ENCODE results near the gene MAB21L4. TPM values are rescaled to one million over a fixed set of nuclear protein-coding genes. Genes with fewer than 3 reads are reported as not detected.

MAB21L4 gene
- total RNA-seq, 1 donor from 2014 or later, result not detected

GRCh38 chr2:240925191-240925567 is 29.2 kb upstream of the MAB21L4 start:
- DNase-seq (ENCODE audit: low spot score), result peak; percentile 4
- Mint-ChIP-seq H3K4me1 (ENCODE audit: unreplicated experiment) (no peaks in the 10 kb centered on the region), H3K27ac (ENCODE audit: unreplicated experiment) (no peak overlapping the region), H3K36me3 (ENCODE audit: low read depth, unreplicated experiment) (peaks cover 10% of the 10 kb centered on the region), H3K4me3 (ENCODE audit: unreplicated experiment) (no peak overlapping the region), H3K27me3 (ENCODE audit: unreplicated experiment) (peaks cover 13% of the 10 kb centered on the region), H3K9me3 (ENCODE audit: unreplicated experiment) (no peaks in the 10 kb centered on the region)
- TF ChIP-seq, protein P1, sequence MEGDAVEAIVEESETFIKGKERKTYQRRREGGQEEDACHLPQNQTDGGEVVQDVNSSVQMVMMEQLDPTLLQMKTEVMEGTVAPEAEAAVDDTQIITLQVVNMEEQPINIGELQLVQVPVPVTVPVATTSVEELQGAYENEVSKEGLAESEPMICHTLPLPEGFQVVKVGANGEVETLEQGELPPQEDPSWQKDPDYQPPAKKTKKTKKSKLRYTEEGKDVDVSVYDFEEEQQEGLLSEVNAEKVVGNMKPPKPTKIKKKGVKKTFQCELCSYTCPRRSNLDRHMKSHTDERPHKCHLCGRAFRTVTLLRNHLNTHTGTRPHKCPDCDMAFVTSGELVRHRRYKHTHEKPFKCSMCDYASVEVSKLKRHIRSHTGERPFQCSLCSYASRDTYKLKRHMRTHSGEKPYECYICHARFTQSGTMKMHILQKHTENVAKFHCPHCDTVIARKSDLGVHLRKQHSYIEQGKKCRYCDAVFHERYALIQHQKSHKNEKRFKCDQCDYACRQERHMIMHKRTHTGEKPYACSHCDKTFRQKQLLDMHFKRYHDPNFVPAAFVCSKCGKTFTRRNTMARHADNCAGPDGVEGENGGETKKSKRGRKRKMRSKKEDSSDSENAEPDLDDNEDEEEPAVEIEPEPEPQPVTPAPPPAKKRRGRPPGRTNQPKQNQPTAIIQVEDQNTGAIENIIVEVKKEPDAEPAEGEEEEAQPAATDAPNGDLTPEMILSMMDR (IDR thresholded peaks at IDR 0.05; ENCODE audit: unreplicated experiment), result no peak

DNA sequence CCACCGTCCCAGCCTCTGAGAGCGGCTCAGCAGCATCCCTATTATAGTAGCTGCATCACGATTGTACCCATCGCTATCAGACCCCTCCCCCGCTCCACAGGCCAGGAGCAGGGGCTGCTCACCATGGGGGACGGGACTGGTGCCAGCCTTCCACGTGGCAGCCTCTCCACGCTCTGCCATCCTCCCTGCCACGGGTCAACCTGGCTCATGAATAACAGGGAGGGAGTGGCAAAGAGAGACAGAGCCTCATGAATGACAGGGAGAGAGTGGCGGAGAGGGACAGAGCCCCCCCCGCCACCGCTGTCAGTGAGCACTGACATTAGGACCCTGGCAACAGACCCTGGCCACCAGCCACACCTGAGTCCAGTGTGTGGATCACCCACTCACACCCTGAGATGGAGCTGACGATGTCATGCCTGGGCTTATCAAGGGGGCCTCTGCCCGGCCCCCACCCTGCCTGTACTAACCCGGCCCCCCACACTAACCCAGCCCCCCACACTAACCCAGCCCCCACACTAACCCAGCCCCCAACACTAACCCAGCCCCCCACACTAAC is 27.1 kb upstream of the MAB21L4 start:
- TF ChIP-seq, protein P1 (IDR thresholded peaks at IDR 0.05; ENCODE audit: unreplicated experiment), result no peak
- Mint-ChIP-seq H3K27ac (ENCODE audit: unreplicated experiment) (no peak overlapping the region), H3K36me3 (ENCODE audit: low read depth, unreplicated experiment) (peaks cover 7% of the 10 kb centered on the region), H3K27me3 (ENCODE audit: unreplicated experiment) (peaks cover 5% of the 10 kb centered on the region), H3K9me3 (ENCODE audit: unreplicated experiment) (no peaks in the 10 kb centered on the region), H3K4me1 (ENCODE audit: unreplicated experiment) (no peaks in the 10 kb centered on the region), H3K4me3 (ENCODE audit: unreplicated experiment) (no peak overlapping the region)
- no peak for DNase-seq (ENCODE audit: low spot score)

GRCh38 chr2:240922245-240922981 is 26.5 kb upstream of the MAB21L4 start:
- TF ChIP-seq, protein P1 (IDR thresholded peaks at IDR 0.05; ENCODE audit: unreplicated experiment), result no peak
- no peaks in the 10 kb centered on the region for H3K9me3 Mint-ChIP-seq (ENCODE audit: unreplicated experiment)
- peaks cover 5% of the 10 kb centered on the region for H3K36me3 Mint-ChIP-seq (ENCODE audit: low read depth, unreplicated experiment)
- H3K4me3 Mint-ChIP-seq (ENCODE audit: unreplicated experiment), result no peak overlapping the region
- DNase-seq (ENCODE audit: low spot score), result no peak
- no peaks in the 10 kb centered on the region for H3K4me1 Mint-ChIP-seq (ENCODE audit: unreplicated experiment)
- no peak overlapping the region for H3K27ac Mint-ChIP-seq (ENCODE audit: unreplicated experiment)
- H3K27me3 Mint-ChIP-seq (ENCODE audit: unreplicated experiment), result peaks cover 4% of the 10 kb centered on the region

GRCh38 chr2:240921995-240922244 is 26.0 kb upstream of the MAB21L4 start:
- Mint-ChIP-seq H3K36me3 (ENCODE audit: low read depth, unreplicated experiment) (peaks cover under 1% of the 10 kb centered on the region), H3K4me1 (ENCODE audit: unreplicated experiment) (no peaks in the 10 kb centered on the region), H3K4me3 (ENCODE audit: unreplicated experiment) (no peak overlapping the region), H3K27me3 (ENCODE audit: unreplicated experiment) (peaks cover 2% of the 10 kb centered on the region), H3K9me3 (ENCODE audit: unreplicated experiment) (no peaks in the 10 kb centered on the region), H3K27ac (ENCODE audit: unreplicated experiment) (no peak overlapping the region)
- TF ChIP-seq, protein P1 (IDR thresholded peaks at IDR 0.05; ENCODE audit: unreplicated experiment), result no peak
- no peak for DNase-seq (ENCODE audit: low spot score)

- H3K27ac Mint-ChIP-seq (ENCODE audit: unreplicated experiment), result no peak overlapping the region
- no peak for DNase-seq (ENCODE audit: low spot score)
- peaks cover 1% of the 10 kb centered on the region for H3K27me3 Mint-ChIP-seq (ENCODE audit: unreplicated experiment)
- TF ChIP-seq, protein P1 (IDR thresholded peaks at IDR 0.05; ENCODE audit: unreplicated experiment), result no peak
- H3K36me3 Mint-ChIP-seq (ENCODE audit: low read depth, unreplicated experiment), result no peaks in the 10 kb centered on the region
- H3K9me3 Mint-ChIP-seq (ENCODE audit: unreplicated experiment), result no peaks in the 10 kb centered on the region
- H3K4me1 Mint-ChIP-seq (ENCODE audit: unreplicated experiment), result no peaks in the 10 kb centered on the region
- H3K4me3 Mint-ChIP-seq (ENCODE audit: unreplicated experiment), result no peak overlapping the region
Observed at GRCh38 chr2:240921311-240921994, 25.5 kb upstream of the MAB21L4 start.

Measured in endothelial cell (in vitro differentiated cells).